ENCODE measurements around the gene PODN. TPM values are rescaled to one million over a fixed set of nuclear protein-coding genes. Genes with fewer than 3 reads are reported as not detected.

The PODN gene
- total and polyA plus RNA-seq, 11 donors: 5.2 to 61.8 (median 16.7) TPM

DNA sequence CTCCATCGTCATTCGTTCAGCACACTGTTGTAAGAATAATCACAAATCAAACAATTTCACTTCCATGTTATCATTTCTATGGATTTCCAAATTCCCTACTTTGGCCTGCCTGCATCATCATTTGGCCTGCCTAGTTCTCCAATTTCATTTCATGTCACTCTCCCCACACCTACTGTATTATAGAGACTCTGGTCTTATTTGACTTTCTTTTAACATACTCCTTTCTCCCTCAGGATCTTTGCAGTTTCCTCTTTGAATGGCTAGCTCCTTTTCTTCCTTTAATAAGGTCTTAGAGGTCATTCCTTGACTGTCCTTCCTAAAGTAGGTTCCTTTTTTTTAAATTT is 36.3 kb upstream of the PODN start:
- TF ChIP-seq, protein P1, sequence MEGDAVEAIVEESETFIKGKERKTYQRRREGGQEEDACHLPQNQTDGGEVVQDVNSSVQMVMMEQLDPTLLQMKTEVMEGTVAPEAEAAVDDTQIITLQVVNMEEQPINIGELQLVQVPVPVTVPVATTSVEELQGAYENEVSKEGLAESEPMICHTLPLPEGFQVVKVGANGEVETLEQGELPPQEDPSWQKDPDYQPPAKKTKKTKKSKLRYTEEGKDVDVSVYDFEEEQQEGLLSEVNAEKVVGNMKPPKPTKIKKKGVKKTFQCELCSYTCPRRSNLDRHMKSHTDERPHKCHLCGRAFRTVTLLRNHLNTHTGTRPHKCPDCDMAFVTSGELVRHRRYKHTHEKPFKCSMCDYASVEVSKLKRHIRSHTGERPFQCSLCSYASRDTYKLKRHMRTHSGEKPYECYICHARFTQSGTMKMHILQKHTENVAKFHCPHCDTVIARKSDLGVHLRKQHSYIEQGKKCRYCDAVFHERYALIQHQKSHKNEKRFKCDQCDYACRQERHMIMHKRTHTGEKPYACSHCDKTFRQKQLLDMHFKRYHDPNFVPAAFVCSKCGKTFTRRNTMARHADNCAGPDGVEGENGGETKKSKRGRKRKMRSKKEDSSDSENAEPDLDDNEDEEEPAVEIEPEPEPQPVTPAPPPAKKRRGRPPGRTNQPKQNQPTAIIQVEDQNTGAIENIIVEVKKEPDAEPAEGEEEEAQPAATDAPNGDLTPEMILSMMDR (IDR thresholded peaks at IDR 0.05): no peak
- no peak for TF ChIP-seq POLR2A (IDR thresholded peaks at IDR 0.05)
- Histone ChIP-seq H3K36me3 (peaks cover 0 to 41% (median 28%) of the 10 kb centered on the region in 9 donors), H3K9me3 (no peaks in the 10 kb centered on the region), H3K27ac (peak overlapping the region in 11 of 12 donors; percentile 9 to 91 (median 80)), H3K4me3 (no peak overlapping the region), H3K4me1 (peaks cover 0 to 24% (median 15%) of the 10 kb centered on the region in 12 donors), H3K27me3 (no peaks in the 10 kb centered on the region)
- intact Hi-C loops (cut with DNase I): no loop called here
- 27 to 56% (median 41%) methylated on average over 2 of the region's 2 CpGs for WGBS, 4 donors
- DNase-seq: no peak
- peak in 3 of 4 donors; percentile 33 to 58 (median 43) for ATAC-seq

DNA sequence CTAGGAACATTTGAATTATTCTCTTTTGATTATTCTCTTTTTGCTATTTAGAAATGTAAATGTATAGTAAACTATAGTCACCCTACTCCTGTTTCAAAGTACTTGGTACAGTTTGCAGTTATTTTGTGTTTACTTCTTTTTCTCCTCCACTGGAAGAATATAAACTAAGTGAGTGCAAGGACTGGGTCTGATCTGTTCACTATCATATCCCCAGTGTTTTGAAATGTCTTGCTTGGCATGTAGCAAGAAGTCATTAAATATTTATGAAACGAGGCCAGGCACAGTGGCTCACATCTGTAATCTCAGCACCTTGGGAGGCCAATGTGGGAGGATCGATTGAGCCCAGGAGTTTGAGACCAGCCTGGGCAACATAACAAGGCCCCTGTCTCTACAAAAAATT is 35.8 kb upstream of the PODN start:
- ATAC-seq: no peak
- Histone ChIP-seq H3K4me3 (no peak overlapping the region), H3K9me3 (no peaks in the 10 kb centered on the region), H3K36me3 (peaks cover 0 to 43% (median 28%) of the 10 kb centered on the region in 9 donors), H3K27me3 (no peaks in the 10 kb centered on the region), H3K27ac (peak overlapping the region in 5 of 12 donors; percentile 62 to 91 (median 84)), H3K4me1 (peaks cover 0 to 21% (median 15%) of the 10 kb centered on the region in 12 donors)
- WGBS, 4 donors: 59 to 76% (median 65%) methylated on average over 2 of the region's 2 CpGs
- TF ChIP-seq, protein P1 (IDR thresholded peaks at IDR 0.05): no peak
- no peak for TF ChIP-seq POLR2A (IDR thresholded peaks at IDR 0.05)
- intact Hi-C loops (cut with DNase I): no loop called here
- no peak for DNase-seq

DNA sequence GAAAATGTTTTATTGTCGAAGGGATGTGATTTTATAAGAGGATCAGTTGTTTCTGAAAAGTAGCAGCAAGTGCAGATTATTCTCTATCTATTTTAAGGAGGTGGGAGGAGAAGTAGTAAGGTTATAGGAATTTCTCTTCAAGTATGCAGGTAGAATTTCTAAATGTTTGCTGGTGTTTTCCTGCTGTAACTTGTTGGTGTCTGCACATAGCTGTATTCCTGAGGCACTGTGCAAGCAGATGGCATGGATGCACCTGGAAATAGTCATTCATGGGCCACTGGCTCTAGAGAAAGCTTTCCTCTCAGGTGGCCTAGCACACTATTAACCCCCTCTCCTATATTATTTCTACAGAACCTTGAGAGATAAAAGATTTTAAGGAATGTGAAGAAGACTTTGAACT is 30.3 kb upstream of the PODN start:
- H3K9me3 ChIP-seq: no peaks in the 10 kb centered on the region
- TF ChIP-seq, protein P1 (IDR thresholded peaks at IDR 0.05): no peak
- TF ChIP-seq POLR2A (IDR thresholded peaks at IDR 0.05): no peak
- no peak overlapping the region for H3K4me3 ChIP-seq
- no peaks in the 10 kb centered on the region for H3K27me3 ChIP-seq
- ATAC-seq: no peak
- H3K36me3 ChIP-seq: peaks cover 0 to 65% (median 36%) of the 10 kb centered on the region in 9 donors
- H3K4me1 ChIP-seq: peaks cover 0 to 4% (median 0%) of the 10 kb centered on the region in 12 donors
- H3K27ac ChIP-seq: no peak overlapping the region
- DNase-seq: no peak
- WGBS, 4 donors: 76 to 91% (median 84%) methylated on average over 1 of the region's 1 CpG
- intact Hi-C loops (cut with DNase I): no loop called here

DNA sequence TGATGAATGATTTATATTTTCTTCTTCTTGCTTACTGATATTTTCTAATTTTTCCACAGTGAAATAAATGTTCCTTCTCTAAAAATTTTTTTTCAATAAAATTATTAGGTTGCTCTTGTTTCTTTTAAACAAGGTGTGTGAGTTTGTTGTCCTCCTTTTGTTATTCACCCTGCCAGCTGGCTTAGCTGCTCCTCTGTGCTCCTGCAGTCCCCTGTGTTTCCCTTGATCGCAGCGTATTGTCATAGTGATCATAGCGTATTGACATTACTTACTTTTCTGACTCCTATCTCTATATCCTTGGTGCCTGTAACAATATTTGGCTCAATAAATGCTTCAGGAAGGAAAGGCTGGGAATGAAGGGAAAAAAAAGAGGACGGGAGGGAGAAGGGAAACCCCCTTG is 24.9 kb upstream of the PODN start:
- no peaks in the 10 kb centered on the region for H3K27me3 ChIP-seq
- TF ChIP-seq, protein P1 (IDR thresholded peaks at IDR 0.05): no peak
- TF ChIP-seq POLR2A (IDR thresholded peaks at IDR 0.05): no peak
- ATAC-seq (no peak), DNase-seq (no peak)
- no peak overlapping the region for H3K27ac ChIP-seq
- intact Hi-C loops (cut with DNase I): no loop called here
- H3K4me1 ChIP-seq: peaks cover 0 to 4% (median 0%) of the 10 kb centered on the region in 12 donors
- no peak overlapping the region for H3K4me3 ChIP-seq
- no peaks in the 10 kb centered on the region for H3K9me3 ChIP-seq
- WGBS, 4 donors: 73 to 85% (median 78%) methylated on average over 4 of the region's 4 CpGs
- H3K36me3 ChIP-seq: peaks cover 0 to 50% (median 33%) of the 10 kb centered on the region in 9 donors
